ENCODE results near the gene AQP5.

Gene AQP5

DNA sequence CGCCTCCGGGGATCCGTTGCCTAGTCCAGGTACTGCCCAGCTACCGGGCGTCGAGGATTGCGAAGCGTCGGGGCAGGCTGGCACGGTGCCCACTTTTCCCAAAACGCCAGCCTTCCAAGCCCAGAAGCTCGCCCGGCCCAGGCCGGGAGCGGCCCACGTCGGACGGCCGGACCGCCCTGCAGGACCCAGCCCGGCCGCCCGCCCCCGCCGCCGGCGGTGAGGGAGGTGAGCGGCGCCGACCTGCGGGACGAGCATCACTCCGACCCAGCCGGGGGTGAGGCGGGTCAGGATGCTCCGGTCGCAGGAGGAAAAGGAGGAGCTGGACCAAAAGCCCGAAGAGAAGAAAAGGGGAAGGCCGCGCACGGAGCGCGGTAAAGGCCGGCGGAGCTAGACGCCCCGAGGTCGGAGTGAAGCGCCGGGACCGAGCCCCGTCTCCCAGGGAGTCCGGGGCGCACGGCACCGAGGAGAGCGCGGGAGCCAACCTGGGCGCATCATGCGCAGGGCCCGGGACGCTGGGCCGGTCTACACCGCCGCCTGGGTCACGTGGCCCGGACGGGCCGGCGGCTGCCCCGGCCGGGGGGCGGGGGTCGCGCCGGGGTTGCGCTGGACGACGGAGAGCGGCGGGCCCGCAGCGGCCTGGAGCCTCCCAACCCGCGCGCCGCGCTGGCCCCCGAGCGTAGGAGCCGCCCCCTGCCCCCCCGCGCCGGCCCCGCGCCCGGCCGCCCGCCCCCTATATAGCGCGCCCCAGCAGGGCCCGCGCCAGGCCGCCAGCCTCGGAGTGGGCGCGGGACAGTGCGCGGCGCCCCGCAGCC, at the start of gene AQP5:
Gene AQP5 (plus strand): TSS at position 762 of the 812 bp plus-strand sequence. CDS start 146 bp downstream, outside the sequence.
- DNase-seq (ENCODE audit: low read depth): no peak

DNA sequence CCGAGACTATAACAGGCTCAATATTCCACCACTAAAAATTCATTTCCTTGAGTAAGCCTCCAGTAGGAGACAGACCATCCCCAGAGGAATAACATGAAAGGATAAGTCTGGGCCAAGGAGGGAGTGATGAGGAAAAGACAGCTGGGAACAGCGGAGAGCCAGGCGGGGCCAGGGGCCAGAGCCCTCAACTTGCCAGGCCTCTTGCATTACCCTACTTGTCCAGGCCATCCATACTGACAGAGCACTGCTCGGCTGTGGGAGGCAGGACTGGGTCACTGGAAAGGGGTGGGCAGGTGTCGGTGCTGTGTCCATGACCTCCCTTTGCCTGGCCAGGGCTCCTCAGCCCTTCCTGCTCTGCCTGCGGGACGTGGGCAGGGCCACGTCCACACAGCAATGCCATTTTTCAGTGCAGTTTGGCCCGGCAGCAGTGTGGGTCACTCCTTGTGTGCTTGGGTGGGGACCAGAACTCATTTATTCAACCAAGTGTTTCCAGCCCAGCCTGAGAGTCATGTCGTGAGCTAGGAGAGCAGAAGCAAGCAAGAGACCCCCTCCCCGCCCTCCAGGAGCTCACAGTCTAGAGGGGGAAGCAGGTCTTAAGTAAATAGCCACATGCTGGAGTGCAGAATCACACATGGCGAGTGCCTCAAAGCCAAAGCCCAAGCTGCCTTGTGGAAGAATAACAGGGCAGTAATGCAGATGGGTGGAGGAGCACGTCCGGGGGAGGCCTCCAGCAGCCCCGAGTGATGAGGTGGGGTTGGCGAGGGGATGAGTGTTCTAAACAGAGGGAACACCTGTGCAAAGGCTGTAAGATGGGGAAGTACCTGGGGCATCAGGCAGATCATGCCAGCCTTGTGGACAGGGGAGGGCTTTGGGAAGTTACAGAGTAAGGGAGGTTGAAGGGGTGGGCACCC, 49.1 kb upstream of the AQP5 start:
- DNase-seq (ENCODE audit: low read depth): no peak

DNA sequence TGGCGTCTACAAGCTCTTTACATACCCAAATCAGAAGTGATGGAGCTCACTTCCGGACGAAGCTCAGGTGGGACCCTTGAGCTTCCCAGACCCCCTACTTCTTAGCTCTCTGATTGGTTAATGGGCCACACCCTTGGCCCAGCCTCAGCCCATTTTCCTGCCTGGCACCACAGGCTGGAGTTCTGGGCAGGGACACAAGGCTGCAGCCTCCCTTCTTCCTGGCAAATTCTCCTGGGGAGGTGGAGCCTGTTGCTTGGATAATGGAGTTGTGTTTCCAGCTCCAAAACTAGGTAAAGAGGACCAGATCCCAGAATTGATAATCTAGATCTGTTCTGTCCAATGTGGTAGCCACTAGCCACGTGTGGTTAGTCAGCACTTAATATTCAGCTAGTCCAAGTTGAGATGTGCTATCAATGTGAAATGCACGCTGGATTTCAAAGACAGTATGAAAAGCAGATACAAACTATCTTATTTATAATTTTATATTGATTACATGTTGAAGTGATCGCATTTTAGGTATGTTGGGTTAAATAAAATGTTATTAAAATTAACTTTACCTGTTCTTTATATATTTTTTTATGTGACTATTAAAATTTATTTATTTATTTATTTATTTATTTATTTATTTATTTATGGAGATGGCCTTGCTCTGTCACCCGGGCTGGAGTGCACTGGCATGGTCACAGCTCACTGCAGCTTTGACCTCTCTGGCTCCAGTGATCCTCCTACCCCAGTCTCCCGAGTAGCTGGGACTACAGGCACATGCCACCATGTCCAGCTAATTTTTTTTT, 45.3 kb upstream of the AQP5 start:
- no peak for DNase-seq (ENCODE audit: low read depth)

DNA sequence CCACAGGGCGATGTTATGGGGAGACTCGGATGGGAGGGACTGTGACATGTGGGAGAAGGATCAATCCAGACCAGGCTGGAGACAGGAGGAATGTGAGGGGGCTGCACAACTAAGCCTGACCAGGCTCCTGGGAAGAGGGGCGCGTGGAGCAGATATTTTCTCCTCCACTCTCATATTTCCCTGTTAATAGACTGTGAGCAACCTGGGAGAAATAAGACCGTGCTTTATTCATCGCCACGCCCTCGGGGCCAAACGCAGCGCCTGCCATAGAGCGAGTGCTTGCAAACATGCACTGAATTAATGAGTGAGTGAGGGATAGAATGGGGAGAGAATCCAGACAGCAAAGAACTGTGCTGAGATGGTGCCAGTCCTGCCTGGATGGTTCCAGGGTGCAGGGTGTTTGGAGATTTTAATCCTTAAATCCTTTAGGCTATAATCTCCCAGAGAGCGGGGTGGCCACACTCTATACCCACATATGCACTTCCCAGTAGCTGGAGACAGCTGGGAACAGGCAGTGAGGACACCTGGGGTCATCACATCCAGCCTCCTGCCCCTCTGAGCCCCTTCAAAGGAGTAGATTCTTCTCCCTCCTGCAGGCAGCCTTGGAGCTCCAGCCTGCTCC, 44.4 kb upstream of the AQP5 start:
- no peak for DNase-seq (ENCODE audit: low read depth)

DNA sequence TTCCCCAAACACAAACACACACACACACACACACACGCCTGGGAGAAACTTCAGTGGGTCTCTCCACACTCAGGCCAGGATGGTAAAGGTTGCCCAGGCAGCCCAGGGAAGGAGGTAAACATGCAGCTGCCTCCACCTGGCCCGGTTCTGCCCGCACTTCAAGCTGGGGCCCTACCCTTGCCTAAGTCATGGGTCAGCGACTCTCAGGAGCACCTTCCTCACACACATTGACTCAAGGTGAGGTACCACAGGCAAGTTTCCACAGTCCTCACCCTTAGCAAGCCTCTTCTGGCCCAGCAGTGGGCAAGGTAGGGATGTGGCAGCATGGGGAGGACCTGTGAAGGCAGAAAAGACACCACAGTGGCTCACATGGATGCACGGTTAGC, 43.9 kb upstream of the AQP5 start:
- DNase-seq (ENCODE audit: low read depth): no peak

DNA sequence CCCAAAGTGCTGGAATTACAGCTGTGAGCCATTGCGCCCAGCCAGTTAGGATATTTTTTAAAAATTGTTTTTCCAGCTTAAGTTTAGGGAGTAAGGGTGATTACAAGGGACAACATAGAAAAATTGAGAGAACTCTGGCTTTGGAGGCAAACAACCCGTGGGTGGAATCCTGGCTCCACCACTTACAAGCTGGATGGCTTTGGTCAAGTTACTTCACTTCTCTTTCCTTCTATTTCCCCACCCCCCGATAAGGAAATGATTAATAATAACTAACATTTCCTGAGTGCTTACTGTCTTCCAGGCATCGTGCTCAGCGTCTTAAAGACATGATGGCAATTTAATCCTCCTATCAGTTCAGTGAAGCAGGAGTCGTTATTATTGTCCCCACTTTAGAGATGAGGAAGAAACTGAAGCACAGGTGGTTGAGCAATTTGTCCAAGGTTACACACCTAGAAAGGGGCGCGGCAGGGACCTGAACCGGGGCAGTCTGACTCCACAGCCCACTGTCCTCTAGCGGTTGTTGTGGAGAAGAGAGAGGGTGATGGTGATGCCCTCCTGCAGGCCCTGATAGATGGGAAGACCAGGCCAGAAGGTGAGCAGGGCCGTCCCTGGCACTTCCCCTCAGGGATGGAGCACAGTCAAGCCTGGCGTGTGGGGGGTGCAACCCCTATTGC, 41.3 kb upstream of the AQP5 start:
- DNase-seq (ENCODE audit: low read depth): no peak

DNA sequence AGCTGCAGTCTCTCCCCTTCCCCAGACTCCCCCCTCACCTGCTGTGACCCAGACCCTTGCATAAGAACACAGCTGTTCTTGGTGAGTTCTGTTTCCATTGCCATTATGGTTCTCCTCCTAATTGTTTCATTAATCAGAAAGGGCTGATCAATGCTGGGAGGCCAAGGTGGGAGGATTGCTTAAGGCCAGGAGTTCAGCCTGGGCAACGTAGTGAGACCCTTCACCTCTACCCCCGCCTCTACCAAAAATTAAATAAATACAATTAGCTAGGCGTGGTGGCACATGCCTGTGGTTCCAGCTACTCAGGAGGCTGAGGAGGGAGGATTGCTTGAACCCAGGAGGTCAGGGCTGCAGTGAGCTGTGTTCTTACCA, 40.8 kb upstream of the AQP5 start:
- DNase-seq (ENCODE audit: low read depth): no peak

DNA sequence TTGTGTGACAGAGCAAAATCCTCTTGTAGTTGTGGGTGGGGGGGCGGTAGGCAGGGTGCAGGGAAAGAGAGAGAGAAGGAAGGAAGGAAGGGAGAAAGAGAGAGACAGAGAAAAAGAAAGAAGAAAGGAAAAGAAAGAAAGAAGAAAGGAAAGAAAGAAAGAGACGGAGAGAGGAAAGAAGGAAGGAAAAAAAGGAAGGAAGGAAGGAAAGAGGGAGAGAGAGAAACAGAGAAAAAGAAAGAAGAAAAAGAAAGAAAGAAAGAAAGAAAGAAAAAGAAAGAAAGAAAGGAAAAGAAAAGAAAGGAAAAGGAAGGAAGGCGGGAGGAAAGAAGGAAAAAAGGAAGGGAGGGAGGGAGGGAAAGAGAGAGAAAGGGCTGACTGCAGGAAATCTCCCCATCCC, 40.4 kb upstream of the AQP5 start:
- no peak for DNase-seq (ENCODE audit: low read depth)

DNA sequence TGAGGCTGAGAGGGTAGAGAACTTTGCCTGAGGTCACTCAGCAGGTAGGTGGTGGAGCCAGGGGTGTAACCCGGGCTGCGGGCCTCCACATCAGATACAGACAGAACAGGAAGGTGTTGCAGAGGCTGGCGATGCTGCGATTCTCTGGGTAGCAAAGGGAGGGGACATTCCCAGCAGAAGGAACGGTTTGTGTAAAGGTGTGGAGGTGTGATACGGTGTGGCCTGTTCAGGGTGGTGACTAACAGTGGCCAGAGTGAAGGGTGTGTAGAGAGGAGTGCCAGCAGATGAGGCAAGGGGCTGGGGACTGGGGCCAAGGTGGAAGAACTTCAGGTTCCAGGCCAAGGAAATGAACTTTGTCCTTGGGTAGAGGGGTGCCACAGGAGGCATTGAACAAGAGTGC, 39.7 kb upstream of the AQP5 start:
- DNase-seq (ENCODE audit: low read depth): no peak

DNA sequence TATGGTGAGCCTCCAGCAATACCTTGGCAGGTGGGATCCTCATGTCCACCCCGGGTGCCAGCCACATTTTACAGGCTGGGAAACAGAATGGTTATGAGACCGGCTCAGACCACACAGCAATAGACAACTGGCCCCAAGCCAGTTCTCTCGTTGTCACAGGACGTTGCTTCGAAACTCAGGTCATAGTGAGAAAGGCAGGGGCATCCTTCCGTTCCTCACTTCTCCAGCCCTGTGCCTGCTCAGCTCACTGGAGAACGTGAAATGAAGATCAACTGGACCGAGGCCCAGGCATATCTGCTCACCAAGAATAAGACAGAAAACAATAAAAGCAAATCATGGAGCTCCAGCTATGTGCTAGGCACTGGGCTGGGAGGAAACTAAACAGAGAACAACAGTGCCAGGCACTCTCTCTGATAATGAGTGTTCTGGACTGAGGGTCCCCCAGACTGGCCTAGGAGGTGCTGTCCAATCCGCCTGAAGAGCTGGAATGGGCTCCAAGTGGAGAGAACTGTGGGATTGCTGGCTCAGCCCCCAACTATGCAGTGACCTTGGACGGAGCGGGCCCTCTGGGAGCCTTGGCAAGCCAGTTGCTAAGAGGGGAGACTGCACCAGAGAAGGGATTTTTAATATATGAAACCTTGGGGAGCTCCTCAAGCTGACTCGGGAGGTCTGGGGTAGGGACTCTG, 39.2 kb upstream of the AQP5 start:
- no peak for DNase-seq (ENCODE audit: low read depth)

DNA sequence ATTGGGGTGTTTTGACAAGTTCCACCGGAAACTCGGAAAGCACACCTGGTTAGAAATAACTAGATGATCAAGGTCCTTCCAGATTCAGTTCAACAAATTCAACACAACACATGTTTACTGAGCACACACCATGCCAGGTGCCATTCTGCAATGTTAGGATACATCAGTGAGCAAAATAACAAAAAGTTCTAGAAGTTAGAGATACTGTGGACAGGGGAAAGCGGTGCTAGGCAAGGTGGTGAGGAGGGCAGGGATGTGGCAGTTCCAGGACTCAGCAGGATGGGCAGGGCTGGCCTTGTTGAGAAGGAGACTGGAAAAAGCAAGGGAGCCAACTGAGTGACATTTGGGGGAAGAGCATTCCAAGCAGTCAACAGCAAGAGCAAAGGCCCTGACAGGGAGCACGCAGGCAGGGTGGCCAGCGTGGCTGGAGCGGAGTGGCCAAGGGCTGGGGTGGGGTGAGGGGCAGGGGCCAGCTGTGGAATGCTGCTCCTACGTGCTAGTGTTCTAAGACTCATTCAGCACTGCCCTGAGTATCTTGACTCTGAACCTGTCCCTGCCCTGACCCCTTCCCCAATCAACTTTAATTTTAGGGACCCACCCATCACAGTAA, 38.5 kb upstream of the AQP5 start:
- no peak for DNase-seq (ENCODE audit: low read depth)

DNA sequence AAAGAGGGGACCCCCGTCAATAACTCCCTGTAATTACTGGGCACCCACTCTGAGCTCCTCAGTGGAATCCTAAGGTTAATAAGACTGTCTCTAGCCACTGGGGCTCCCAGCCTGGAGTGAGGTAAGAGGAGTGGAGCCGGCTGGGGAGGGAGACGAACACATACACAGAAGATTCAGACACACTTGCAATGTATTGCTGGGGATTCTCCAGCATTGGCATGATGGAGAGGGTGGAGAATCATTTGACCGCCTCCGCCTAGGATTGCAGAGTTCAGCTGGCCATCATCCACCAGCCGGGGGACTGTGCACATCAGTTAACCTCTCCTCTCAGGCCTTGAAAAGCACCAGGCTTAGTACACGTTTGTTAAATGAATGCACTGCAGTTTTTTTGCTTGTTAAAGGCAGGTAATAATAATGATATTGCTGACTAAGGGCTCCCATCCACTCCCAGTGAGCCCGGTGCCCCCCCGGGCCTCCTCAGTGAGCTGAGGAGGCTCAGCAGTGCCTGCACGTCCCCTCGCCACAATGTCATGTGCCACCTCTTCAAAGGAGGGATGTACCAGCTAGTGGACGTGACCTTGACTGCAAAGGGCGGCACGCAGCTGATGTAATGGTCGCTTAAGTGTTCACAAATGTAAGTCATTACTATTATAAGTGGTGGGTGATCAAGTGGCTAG, 37.7 kb upstream of the AQP5 start:
- DNase-seq (ENCODE audit: low read depth): no peak

DNA sequence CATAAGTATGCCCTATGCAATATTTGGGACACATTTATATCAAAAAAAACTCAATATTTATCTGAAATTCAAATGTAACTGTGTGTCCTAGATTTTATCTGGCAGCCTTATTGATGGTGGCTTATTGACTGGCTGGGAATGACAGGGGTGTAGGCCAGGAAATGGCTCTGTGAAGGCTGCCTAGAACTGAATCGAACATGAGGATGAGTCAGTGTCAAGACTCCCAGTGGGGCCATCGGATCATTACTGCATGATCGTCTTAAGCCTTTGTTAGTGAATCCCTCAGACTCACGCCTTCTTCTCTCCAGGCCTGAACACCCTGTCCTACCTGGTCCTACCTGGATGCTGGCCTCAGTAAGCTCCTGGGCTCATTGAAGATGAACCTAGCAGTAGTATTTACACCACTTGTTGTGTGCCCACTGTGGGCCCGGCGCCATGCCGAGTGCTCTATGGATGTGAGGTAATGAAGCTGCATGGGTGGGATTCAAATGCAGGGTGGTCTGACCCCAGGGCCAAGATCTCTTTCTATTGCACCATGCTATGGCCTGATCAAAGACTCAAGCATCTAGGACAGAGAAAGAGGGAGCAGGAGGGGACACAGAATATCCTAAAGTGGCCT, 36.9 kb upstream of the AQP5 start:
- DNase-seq (ENCODE audit: low read depth): no peak

DNA sequence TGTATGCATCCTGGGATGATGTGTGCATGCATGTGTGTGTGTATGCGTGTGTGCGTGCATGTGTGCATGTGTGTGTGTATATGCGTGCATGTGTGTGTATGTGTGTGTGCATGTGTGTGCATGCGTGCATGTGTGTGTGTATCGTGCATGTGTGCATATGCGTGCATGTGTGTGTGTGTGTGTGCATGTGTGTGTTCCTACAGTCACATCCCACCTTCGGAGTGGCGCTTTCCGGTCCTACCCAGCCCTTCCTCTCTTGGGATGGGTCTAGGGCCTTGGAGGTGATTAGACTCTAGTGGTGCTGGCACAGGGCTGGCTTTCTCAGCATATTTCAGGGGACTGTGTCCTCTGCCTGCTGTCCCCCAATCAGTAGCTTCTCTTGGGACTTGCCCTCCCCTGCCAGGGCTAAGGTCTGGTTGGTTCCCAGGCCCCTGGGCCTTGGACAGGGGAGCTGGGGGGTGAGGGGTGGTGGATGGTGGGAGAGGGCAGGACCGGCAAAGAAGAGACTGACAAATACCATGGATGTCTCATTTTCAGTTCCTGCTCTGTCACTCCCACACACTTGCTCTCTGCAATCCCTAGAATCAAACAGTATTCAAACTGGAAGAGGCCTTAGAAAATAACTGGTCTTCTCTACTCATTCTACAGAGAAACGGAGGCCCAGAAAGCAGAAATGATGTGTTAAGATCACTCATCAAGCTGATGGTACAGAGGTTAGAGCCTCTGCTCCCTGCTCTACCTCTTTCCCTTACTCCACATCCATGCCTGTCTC, 36.1 kb upstream of the AQP5 start:
- no peak for DNase-seq (ENCODE audit: low read depth)

DNA sequence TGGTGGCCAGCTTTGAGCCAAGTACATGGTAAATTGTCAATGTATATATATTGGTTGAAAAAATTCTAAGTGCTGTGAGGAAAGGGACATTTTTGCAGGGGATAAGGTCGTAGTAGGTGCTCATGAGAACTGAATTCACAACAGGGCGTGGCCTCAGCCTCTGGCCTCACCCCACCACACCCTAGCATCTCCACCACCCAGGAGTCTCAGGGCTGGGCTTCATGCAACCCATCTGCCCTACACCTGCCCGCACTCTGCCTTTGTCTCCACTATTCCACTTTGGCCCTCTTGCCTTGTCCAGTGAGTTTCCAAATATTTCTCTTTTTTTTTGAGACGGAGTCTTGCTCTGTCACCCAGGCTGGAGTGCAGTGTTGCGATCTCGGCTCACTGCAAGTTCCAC, 33.2 kb upstream of the AQP5 start:
- no peak for DNase-seq (ENCODE audit: low read depth)

DNA sequence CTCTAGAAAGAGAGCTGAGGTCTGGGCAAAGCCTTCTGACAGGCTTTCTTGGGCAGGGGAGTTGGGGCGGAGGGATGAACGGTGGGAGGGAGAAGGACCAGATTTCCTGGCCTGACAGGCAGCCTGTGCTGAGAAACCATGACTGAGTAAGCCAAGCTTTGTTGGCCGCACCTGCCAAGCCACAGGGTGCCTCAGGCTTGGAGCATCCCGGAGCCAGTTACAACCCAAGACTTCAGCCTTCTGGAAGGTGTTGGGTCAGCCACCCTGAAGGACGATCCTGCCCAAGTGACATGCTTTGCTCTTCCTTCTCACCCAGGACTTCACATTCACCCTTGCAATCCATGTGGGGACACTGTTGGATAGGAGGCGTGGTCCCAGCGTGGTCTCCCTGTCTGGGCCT, 32.1 kb upstream of the AQP5 start:
- no peak for DNase-seq (ENCODE audit: low read depth)

DNA sequence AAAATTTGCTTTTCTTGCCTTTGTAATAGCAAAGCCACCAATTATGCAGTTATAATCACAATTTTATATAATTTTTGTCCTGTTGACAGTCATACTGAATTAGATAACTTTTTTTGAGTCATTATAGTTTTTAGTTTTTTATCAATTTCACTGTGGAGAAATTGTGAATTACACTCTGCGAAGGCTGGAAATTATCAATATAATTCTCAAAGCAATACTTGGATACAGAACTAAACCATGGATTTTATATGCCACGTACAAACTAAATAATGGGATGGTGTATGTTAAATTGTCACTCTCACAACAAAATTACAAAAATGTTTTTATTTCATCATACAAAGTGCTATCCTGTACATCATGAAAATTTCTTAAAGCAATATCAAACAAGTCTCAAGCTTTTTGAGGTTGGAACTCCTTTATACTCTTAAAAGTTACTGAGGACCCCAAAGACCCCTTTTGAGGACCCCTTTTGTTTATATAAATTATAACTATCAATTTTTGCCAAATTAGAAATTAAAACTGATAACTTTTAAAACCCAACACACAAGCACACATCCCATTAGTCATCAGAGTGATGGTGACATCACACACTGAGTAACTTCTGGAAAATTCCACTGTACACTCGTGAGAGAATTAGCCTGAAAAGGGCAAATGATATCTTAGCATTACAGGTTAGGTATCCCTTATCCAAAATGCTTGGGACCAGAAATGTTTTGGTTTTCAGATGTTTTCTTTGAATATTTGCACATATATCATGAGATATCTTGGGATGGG, 31.0 kb upstream of the AQP5 start:
- no peak for DNase-seq (ENCODE audit: low read depth)

DNA sequence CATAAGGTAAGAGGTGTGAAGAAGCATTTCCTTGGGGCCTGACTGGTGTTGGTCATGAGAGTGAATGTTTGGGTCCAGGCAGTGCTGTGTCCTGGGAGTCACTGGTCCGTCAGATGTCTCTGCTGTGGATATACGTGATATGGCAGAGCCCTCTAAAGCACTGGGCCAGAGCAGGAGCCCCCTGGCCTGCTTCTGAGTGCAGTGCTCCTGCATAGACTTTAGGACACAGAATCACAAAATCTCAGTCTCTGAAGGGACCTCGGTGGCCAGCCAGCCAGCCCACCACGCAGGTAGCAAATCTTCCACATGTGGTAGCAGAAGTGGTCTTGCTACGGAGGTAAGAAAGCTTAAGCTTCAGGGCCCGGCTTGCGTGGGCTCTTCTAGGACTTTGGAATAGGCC, 29.6 kb upstream of the AQP5 start:
- DNase-seq (ENCODE audit: low read depth): no peak
